Panc1 (cell line): Measurements from ENCODE around the gene TRIM33. TPM values are rescaled to one million over a fixed set of nuclear protein-coding genes. Genes with fewer than 3 reads are reported as not detected.
"Not testable (repeated sequence)": the region's sequence is repeated elsewhere in the genome, so short reads cannot be mapped to it uniquely, and the experiment has no call there.

Experiments
- ATAC-seq: fragments of 200-7000 bp; cut with Tn5 transposase; 2 replicates; pipeline ENCODE4 v1.9.1; 2020; ENCODE audit warnings: mild to moderate bottlenecking, moderate library complexity
- BruUV-seq: library from RNA; stranded (reverse); fragments of 400-500 nt; replicated peaks from 2 replicates; lab custom pipeline; 2021; lab: Mats Ljungman, UMichigan
- CTCF ChIA-PET: fragments of 300-600 bp; sonication (Branson Sonifier 250); formaldehyde crosslinking; loops from one replicate; lab custom pipeline; 2022; ENCODE audit warnings: antibody characterized with exemption; lab: Charles Lee
- POLR2A ChIA-PET: fragments of 300-600 bp; sonication (Branson Sonifier 250); formaldehyde crosslinking; loops from one replicate; lab custom pipeline; 2022; ENCODE audit warnings: antibody characterized with exemption; lab: Charles Lee
- DNase-seq: peaks from one replicate; pipeline ENCODE4 v3.0.0-alpha.2; 2010; ENCODE audit warnings: low read depth, low spot score
- H3K27ac ChIP-seq: 2 replicates; pipeline ENCODE4 v1.5.1; 2011; ENCODE audit warnings: mild to moderate bottlenecking, low read length, inconsistent platforms
- H3K27me3 ChIP-seq: fragments of 200-500 bp; sonication (Bioruptor generic); 2 replicates; pipeline ENCODE4 v1.6.0; 2014; ENCODE audit warnings: low read length, inconsistent platforms; ENCODE audit not compliant: control insufficient read depth, insufficient read depth
- H3K36me3 ChIP-seq: fragments of 200-500 bp; sonication (Bioruptor generic); 2 replicates; pipeline ENCODE4 v1.5.1; 2014; ENCODE audit warnings: inconsistent platforms, mild to moderate bottlenecking, low read length, moderate library complexity; ENCODE audit not compliant: control insufficient read depth, insufficient read depth
- H3K4me1 ChIP-seq: 2 replicates; pipeline ENCODE4 v1.5.1; 2011; ENCODE audit warnings: inconsistent platforms, mild to moderate bottlenecking, low read length, moderate library complexity; ENCODE audit not compliant: control insufficient read depth, insufficient read depth
- H3K4me3 ChIP-seq, 2 experiments: 2 replicates each; pipeline ENCODE4 v1.5.1; 2011 to 2012; ENCODE audit warnings: low read depth in 2 of 2, low read length in 2 of 2, mild to moderate bottlenecking in 2 of 2, inconsistent platforms in 1 of 2, moderate library complexity in 1 of 2
- H3K9me3 ChIP-seq: fragments of 200-500 bp; sonication (Bioruptor generic); 2 replicates; pipeline ENCODE4 v1.5.1; 2014; ENCODE audit warnings: low read depth, mild to moderate bottlenecking, inconsistent platforms, low read length, moderate library complexity; ENCODE audit not compliant: control insufficient read depth, insufficient read depth
- CTCF ChIP-seq: fragments of 450-650 bp; IDR thresholded peaks from 2 replicates; pipeline ENCODE4 v1.5.1; 2017; ENCODE audit warnings: mild to moderate bottlenecking
- POLR2AphosphoS5 ChIP-seq: IDR thresholded peaks from 2 replicates; pipeline ENCODE4 v1.6.1; 2012; ENCODE audit warnings: mild to moderate bottlenecking, low read depth, low read length, moderate library complexity
- REST ChIP-seq, 2 experiments: IDR thresholded peaks; 2 replicates each; pipeline ENCODE4 v1.6.1; 2011 to 2012; ENCODE audit warnings: low read depth in 2 of 2, control low read depth in 1 of 2, low read length in 1 of 2, mild to moderate bottlenecking in 1 of 2, moderate library complexity in 1 of 2; ENCODE audit not compliant: insufficient read depth in 1 of 2
- SIN3A ChIP-seq: IDR thresholded peaks from 2 replicates; pipeline ENCODE4 v1.6.1; 2012; ENCODE audit warnings: low read depth, mild to moderate bottlenecking, low read length, moderate library complexity, borderline replicate concordance; ENCODE audit not compliant: insufficient read depth
- TCF7L2 ChIP-seq: IDR thresholded peaks from 2 replicates; pipeline ENCODE4 v1.6.1; 2011; ENCODE audit warnings: mild to moderate bottlenecking, low read depth, low read length, inconsistent platforms
- in situ Hi-C: cut with HindIII; loops from 2 replicates; pipeline ENCODE4 v1.10.0; 2016; ENCODE audit warnings: low sequenced_read_pairs, low pct_unique_long_range_greater_than_20kb
- intact Hi-C: fragments of 100-400 bp; cut with micrococcal nuclease; formaldehyde crosslinking; loops from one replicate; pipeline ENCODE4 v1.10.0; 2022; ENCODE audit not compliant: unreplicated experiment
- total RNA-seq: library from RNA; stranded (reverse); gene quantifications from one replicate; pipeline ENCODE4 v1.2.1, GENCODE V29; 2021; ENCODE audit not compliant: unreplicated experiment

Gene TRIM33
- total RNA-seq, 1 experiment from 2014 or later, result 22.2 TPM

GRCh38 chr1:114368560-114369255 lies 142.3 kb downstream of the TRIM33 start:
- in situ Hi-C loops (no loop called here), intact Hi-C loops (no loop called here)
- H3K9me3 ChIP-seq, result no peaks in the 10 kb centered on the region
- H3K27ac ChIP-seq, result no peak overlapping the region
- BruUV-seq, result no TSS peak
- DNase-seq, result no peak
- no peak overlapping the region for H3K4me3 ChIP-seq
- ChIA-PET CTCF (no interaction called here), POLR2A (no interaction called here)
- no peaks in the 10 kb centered on the region for H3K4me1 ChIP-seq
- ATAC-seq, result no peak
- H3K27me3 ChIP-seq, result no peaks in the 10 kb centered on the region
- H3K36me3 ChIP-seq, result no peaks in the 10 kb centered on the region
- TF ChIP-seq REST (IDR thresholded peaks at IDR 0.05; ENCODE audit: insufficient read depth in 1 of 2, low read depth in 2 of 2, low read length in 1 of 2) (no peak), SIN3A (no peak), POLR2AphosphoS5 (no peak), TCF7L2 (no peak), CTCF (no peak)

- BruUV-seq, result no TSS peak
- Histone ChIP-seq H3K27me3 (no peaks in the 10 kb centered on the region), H3K27ac (no peak overlapping the region), H3K9me3 (no peaks in the 10 kb centered on the region), H3K4me1 (no peaks in the 10 kb centered on the region), H3K36me3 (no peaks in the 10 kb centered on the region), H3K4me3 (no peak overlapping the region)
- TF ChIP-seq TCF7L2, result no peak
- no peak for TF ChIP-seq SIN3A
- no peak for TF ChIP-seq REST (IDR thresholded peaks at IDR 0.05; ENCODE audit: insufficient read depth in 1 of 2, low read depth in 2 of 2, low read length in 1 of 2)
- no peak for TF ChIP-seq POLR2AphosphoS5
- no peak for TF ChIP-seq CTCF
- DNase-seq (no peak), ATAC-seq (no peak)
- in situ Hi-C loops (no loop called here), intact Hi-C loops (no loop called here)
- POLR2A ChIA-PET, result no interaction called here
- CTCF ChIA-PET, result no interaction called here
These were observed 143.2 kb downstream of the TRIM33 start for GRCh38 chr1:114367810-114368209.

GRCh38 chr1:114363230-114363629 lies 147.8 kb downstream of the TRIM33 start:
- H3K36me3 ChIP-seq, H3K27me3 ChIP-seq, H3K9me3 ChIP-seq, POLR2A ChIA-PET, BruUV-seq, DNase-seq, CTCF ChIA-PET, H3K4me3 ChIP-seq, ATAC-seq, H3K4me1 ChIP-seq, H3K27ac ChIP-seq, intact Hi-C loops, in situ Hi-C loops: not testable (repeated sequence)
